ENCODE data around the gene GPR171. TPM values are rescaled to one million over a fixed set of nuclear protein-coding genes. Genes with fewer than 3 reads are reported as not detected.

Gene GPR171
- total RNA-seq, 2 donors from 2014 or later: 7.0 TPM; not detected in 1

DNA sequence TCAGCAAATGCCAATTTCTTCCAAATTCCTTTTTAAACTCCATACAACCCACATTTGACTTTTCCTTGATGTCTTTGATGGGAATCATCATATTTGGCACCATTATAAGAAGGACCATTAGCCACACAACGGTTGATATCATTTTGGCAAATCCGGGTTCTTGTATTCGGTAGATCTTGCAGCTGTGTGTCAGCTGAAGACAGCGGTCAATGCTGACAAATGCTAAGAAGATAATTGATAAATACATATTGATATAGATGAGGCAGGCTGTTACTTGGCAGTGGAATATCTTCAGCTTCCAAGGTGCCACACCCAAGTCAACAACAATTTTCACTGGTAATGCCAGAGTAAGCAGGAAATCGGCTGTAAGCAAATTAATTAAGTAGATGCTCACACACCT, 4.2 kb downstream of the GPR171 start:
- no peaks in the 10 kb centered on the region for H3K27me3 ChIP-seq (replicated peaks; ENCODE audit: insufficient read depth)
- DNase-seq (ENCODE audit: low spot score): no peak
- ATAC-seq (ENCODE audit: insufficient number of reproducible peaks, low FRiP score, low read depth): no peak
- no peaks in the 10 kb centered on the region for H3K9me3 ChIP-seq
- no peaks in the 10 kb centered on the region for H3K4me1 ChIP-seq (ENCODE audit: control insufficient read depth in 1 of 2, low read depth in 2 of 2)
- H3K36me3 ChIP-seq: no peaks in the 10 kb centered on the region
- no peak overlapping the region for H3K4me3 ChIP-seq
- TF ChIP-seq, protein P1, sequence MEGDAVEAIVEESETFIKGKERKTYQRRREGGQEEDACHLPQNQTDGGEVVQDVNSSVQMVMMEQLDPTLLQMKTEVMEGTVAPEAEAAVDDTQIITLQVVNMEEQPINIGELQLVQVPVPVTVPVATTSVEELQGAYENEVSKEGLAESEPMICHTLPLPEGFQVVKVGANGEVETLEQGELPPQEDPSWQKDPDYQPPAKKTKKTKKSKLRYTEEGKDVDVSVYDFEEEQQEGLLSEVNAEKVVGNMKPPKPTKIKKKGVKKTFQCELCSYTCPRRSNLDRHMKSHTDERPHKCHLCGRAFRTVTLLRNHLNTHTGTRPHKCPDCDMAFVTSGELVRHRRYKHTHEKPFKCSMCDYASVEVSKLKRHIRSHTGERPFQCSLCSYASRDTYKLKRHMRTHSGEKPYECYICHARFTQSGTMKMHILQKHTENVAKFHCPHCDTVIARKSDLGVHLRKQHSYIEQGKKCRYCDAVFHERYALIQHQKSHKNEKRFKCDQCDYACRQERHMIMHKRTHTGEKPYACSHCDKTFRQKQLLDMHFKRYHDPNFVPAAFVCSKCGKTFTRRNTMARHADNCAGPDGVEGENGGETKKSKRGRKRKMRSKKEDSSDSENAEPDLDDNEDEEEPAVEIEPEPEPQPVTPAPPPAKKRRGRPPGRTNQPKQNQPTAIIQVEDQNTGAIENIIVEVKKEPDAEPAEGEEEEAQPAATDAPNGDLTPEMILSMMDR (IDR thresholded peaks at IDR 0.05): no peak
- no peak overlapping the region for H3K27ac ChIP-seq

- Histone ChIP-seq H3K27ac (no peak overlapping the region), H3K27me3 (replicated peaks; ENCODE audit: insufficient read depth) (no peaks in the 10 kb centered on the region), H3K4me3 (no peak overlapping the region), H3K4me1 (ENCODE audit: control insufficient read depth in 1 of 2, low read depth in 2 of 2) (no peaks in the 10 kb centered on the region), H3K36me3 (no peaks in the 10 kb centered on the region), H3K9me3 (no peaks in the 10 kb centered on the region)
- no peak for ATAC-seq (ENCODE audit: insufficient number of reproducible peaks, low FRiP score, low read depth)
- DNase-seq (ENCODE audit: low spot score): no peak
- TF ChIP-seq, protein P1 (IDR thresholded peaks at IDR 0.05): no peak
Measured at GRCh38 chr3:151197981-151198767, 4.8 kb downstream of the GPR171 start.

DNA sequence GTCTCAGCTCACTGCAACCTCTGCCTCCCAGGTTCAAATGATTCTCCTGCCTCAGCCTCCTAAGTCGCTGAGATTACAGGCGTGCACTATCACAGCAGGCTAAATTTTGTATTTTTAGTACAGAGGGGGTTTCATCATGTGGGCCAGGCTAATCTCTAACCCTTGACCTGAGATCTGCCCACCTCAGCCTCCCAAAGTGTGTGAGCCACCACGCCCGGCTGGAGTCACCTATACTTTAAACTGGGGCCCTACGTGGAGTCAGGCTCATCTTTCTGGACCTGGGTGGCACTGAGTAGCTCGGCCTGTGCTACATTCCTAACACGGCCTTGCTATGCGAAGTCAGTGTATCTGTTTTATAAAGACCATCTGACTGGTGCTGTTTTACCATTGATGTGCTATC, 5.8 kb downstream of the GPR171 start:
- ATAC-seq (ENCODE audit: insufficient number of reproducible peaks, low FRiP score, low read depth): no peak
- TF ChIP-seq, protein P1 (IDR thresholded peaks at IDR 0.05): no peak
- DNase-seq (ENCODE audit: low spot score): no peak
- no peaks in the 10 kb centered on the region for H3K9me3 ChIP-seq
- no peak overlapping the region for H3K4me3 ChIP-seq
- H3K27ac ChIP-seq: no peak overlapping the region
- no peaks in the 10 kb centered on the region for H3K4me1 ChIP-seq (ENCODE audit: control insufficient read depth in 1 of 2, low read depth in 2 of 2)
- no peaks in the 10 kb centered on the region for H3K27me3 ChIP-seq (replicated peaks; ENCODE audit: insufficient read depth)
- H3K36me3 ChIP-seq: no peaks in the 10 kb centered on the region

GRCh38 chr3:151196434-151196833, 6.6 kb downstream of the GPR171 start:
- no peak overlapping the region for H3K4me3 ChIP-seq
- ATAC-seq (ENCODE audit: insufficient number of reproducible peaks, low FRiP score, low read depth) (no peak), DNase-seq (ENCODE audit: low spot score) (no peak)
- H3K27ac ChIP-seq: no peak overlapping the region
- no peaks in the 10 kb centered on the region for H3K9me3 ChIP-seq
- no peaks in the 10 kb centered on the region for H3K27me3 ChIP-seq (replicated peaks; ENCODE audit: insufficient read depth)
- H3K36me3 ChIP-seq: no peaks in the 10 kb centered on the region
- H3K4me1 ChIP-seq (ENCODE audit: control insufficient read depth in 1 of 2, low read depth in 2 of 2): no peaks in the 10 kb centered on the region
- TF ChIP-seq, protein P1 (IDR thresholded peaks at IDR 0.05): no peak

DNA sequence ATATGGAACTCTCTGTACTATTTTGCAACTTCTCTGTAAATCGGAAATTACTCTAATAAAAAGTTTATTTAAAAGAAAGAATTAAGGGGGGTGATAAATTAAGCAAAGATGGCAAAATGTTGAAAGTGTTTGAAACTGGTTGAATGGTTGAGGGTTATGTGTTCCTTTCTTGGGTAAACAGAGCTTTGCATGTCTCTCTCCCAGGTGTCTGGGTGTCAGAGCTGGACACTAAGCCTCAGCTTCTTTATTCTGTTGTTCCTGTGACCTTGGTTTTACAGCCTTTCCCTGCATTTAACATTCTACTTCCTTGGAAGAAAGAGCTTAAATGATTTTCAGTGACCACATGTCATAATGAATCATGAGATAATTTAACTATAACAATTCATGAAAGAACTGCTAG, 7.2 kb downstream of the GPR171 start:
- ATAC-seq (ENCODE audit: insufficient number of reproducible peaks, low FRiP score, low read depth): no peak
- no peak overlapping the region for H3K4me3 ChIP-seq
- no peak for DNase-seq (ENCODE audit: low spot score)
- no peaks in the 10 kb centered on the region for H3K27me3 ChIP-seq (replicated peaks; ENCODE audit: insufficient read depth)
- no peaks in the 10 kb centered on the region for H3K9me3 ChIP-seq
- no peaks in the 10 kb centered on the region for H3K4me1 ChIP-seq (ENCODE audit: control insufficient read depth in 1 of 2, low read depth in 2 of 2)
- H3K27ac ChIP-seq: no peak overlapping the region
- no peaks in the 10 kb centered on the region for H3K36me3 ChIP-seq
- TF ChIP-seq, protein P1 (IDR thresholded peaks at IDR 0.05): no peak

All from thoracic aorta (tissue), 2 donors.